PFSK-1 (cell line): Measurements from ENCODE around the gene LCN12.

Source experiments
- POLR2AphosphoS5 ChIP-seq: IDR thresholded peaks from 2 replicates; pipeline ENCODE4 v1.6.1; 2012; ENCODE audit warnings: low read depth, mild to moderate bottlenecking, control low read depth, low read length, moderate library complexity
- REST ChIP-seq, 2 experiments: IDR thresholded peaks; 2 replicates each; pipeline versions ENCODE4 v1.6.1 to v1.8.0; 2011 to 2012; ENCODE audit warnings: low read depth in 2 of 2, low read length in 2 of 2, control low read depth in 1 of 2, inconsistent platforms in 1 of 2, mild to moderate bottlenecking in 1 of 2, moderate library complexity in 1 of 2; ENCODE audit not compliant: insufficient read depth in 1 of 2

- no peak for TF ChIP-seq POLR2AphosphoS5
- no peak for TF ChIP-seq REST (IDR thresholded peaks at IDR 0.05; ENCODE audit: insufficient read depth in 1 of 2, low read depth in 2 of 2, low read length in 2 of 2)
These were observed 35.5 kb upstream of the LCN12 start for GRCh38 chr9:136916330-136917184.
